ENCODE results near the gene ZNF302.
A peak's percentile ranks its signal among the peaks of the same experiment; 100 is the strongest.

Gene ZNF302

DNA sequence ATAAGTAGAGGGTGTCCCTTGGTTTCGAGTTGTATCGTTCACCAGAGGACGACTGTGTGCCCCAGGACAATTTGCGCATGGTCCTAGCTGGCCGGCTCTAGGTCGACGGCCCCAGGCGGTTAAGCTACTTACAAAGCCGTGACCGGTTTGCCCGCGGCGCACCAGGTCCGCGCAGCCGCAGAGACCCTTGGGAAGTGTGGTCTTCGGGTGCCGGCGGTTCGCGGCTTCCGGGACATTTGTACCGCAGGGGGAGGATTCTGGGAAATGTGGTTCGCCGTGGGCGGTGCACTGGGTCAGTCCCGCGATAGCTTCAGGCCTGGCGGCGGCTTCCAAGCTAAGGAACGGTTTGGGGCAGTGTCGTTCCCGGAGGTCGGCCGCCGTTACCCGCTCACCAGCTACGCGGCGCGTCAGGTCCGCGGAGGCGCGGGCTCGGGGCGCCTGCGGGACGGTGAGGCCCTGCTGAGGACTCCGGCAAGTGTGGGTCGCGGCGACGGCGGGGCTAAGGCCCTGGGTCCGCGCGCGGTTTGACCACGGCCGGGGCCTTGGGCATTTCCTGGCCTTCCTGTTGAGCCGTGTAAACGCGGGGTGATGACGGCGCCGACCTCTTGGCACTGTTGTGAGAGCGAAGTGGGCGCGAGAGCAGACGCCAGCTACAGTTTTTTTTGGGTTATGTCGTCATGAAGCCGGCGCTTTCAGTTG, at the start of gene ZNF302:
Gene ZNF302, plus strand, starts transcription at position 293 of the 699 bp plus-strand sequence. CDS start 1,127 bp downstream, outside the sequence.
- no peak for TF ChIP-seq CTCF (conservative IDR thresholded peaks at IDR 0.05; ENCODE audit: low read depth, low read length)
- DNase-seq (ENCODE audit: low read depth): peak; percentile 92
- H3K4me3 ChIP-seq (ENCODE audit: low read length): peak within 1 kb of the TSS; percentile 67

DNA sequence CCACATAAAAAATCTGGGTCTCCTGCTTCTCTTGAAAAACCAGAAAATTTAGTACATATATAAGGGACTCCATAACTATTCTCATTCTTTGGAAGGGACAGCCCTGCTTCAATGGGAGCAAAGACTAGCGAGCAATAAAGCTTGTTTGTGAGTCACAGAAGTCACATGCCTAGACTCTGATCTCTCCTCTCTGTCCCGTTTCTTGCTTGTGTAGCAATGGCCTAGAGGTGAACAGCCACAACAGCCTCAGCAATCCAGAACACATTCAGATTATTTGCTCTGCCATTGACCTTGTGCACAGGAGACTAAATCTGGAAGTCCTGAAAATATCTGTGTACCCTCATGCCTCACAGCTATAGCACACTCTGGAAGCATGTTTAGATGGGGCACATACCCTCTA, 43.7 kb upstream of the ZNF302 start:
- no peak overlapping the region for H3K4me3 ChIP-seq (ENCODE audit: low read length)
- DNase-seq (ENCODE audit: low read depth): no peak
- TF ChIP-seq CTCF (conservative IDR thresholded peaks at IDR 0.05; ENCODE audit: low read depth, low read length): no peak

- TF ChIP-seq CTCF (conservative IDR thresholded peaks at IDR 0.05; ENCODE audit: low read depth, low read length): peak; percentile 40
- DNase-seq (ENCODE audit: low read depth): no peak
- H3K4me3 ChIP-seq (ENCODE audit: low read length): no peak overlapping the region
Observed at GRCh38 chr19:34639491-34640085, 37.9 kb upstream of the ZNF302 start.

DNA sequence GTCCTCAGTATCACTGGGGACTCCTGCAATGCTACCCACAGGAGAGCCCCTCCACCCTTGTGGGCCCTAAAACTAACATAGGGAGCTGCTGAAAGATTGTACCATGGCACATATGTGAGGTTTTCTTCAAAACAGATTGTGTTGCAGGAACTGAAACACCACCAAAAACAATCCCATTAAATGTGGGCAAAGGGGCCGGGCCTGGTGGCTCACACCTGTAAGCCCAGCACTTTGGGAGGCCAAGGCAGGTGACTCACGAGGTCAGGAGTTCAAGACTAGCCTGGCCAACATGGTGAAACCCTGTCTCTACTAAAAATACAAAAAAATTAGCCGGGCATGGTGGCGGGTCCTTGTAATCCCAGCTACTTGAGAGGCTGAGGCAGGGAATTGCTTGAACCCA, 35.2 kb upstream of the ZNF302 start:
- H3K4me3 ChIP-seq (ENCODE audit: low read length): no peak overlapping the region
- no peak for TF ChIP-seq CTCF (conservative IDR thresholded peaks at IDR 0.05; ENCODE audit: low read depth, low read length)
- no peak for DNase-seq (ENCODE audit: low read depth)

GRCh38 chr19:34644991-34645461, 32.5 kb upstream of the ZNF302 start:
- no peak overlapping the region for H3K4me3 ChIP-seq (ENCODE audit: low read length)
- TF ChIP-seq CTCF (conservative IDR thresholded peaks at IDR 0.05; ENCODE audit: low read depth, low read length): no peak
- no peak for DNase-seq (ENCODE audit: low read depth)

GRCh38 chr19:34645551-34645950, 31.9 kb upstream of the ZNF302 start:
- TF ChIP-seq CTCF (conservative IDR thresholded peaks at IDR 0.05; ENCODE audit: low read depth, low read length): no peak
- no peak for DNase-seq (ENCODE audit: low read depth)
- H3K4me3 ChIP-seq (ENCODE audit: low read length): no peak overlapping the region
